ENCODE measurements around the gene RNF208.

RNF208 gene

DNA sequence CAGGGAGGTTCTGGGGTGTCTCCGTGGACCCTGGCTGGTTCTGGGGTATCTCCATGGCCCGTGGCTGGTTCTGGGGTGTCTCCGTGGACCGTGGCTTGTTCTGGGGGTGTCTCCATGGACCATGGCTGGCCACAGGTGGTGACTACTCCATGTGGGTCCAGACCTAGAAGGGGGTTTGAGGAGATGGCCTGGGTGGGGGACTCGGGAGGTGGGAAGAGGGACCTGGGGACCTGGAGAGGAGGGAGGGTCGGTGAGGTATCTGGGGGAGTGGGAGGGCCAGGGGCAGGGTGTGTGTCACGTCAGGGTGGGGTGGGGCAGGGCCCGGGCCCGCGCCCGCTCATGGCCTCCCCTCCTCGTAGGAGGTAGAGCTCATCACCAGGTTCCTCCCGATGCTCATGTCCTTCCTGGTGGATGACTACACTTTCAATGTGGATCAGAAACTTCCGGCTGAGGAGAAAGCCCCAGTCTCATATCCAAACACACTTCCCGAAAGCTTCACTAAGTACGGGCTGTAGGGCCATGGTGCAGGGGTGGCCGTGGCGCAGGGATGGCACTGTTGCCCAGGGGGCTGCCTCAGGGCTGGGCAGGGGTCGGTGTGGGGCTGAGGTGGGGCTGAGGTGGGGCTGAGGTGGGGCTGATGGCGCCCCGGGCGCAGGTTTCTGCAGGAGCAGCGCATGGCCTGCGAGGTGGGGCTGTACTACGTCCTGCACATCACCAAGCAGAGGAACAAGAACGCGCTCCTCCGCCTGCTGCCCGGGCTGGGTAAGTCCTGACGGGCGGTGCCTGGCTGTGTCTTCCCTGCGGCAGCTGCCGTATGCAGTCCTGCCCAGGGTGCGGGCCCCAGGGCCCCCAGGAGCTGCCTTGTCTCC, 44.8 kb upstream of the RNF208 start:
- TF ChIP-seq, protein P1, sequence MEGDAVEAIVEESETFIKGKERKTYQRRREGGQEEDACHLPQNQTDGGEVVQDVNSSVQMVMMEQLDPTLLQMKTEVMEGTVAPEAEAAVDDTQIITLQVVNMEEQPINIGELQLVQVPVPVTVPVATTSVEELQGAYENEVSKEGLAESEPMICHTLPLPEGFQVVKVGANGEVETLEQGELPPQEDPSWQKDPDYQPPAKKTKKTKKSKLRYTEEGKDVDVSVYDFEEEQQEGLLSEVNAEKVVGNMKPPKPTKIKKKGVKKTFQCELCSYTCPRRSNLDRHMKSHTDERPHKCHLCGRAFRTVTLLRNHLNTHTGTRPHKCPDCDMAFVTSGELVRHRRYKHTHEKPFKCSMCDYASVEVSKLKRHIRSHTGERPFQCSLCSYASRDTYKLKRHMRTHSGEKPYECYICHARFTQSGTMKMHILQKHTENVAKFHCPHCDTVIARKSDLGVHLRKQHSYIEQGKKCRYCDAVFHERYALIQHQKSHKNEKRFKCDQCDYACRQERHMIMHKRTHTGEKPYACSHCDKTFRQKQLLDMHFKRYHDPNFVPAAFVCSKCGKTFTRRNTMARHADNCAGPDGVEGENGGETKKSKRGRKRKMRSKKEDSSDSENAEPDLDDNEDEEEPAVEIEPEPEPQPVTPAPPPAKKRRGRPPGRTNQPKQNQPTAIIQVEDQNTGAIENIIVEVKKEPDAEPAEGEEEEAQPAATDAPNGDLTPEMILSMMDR (IDR thresholded peaks at IDR 0.05; ENCODE audit: low read depth, low read length, missing control alignments): no peak
- DNase-seq (ENCODE audit: low read depth): no peak
- H3K4me3 ChIP-seq (ENCODE audit: low read depth, low read length): no peak overlapping the region

DNA sequence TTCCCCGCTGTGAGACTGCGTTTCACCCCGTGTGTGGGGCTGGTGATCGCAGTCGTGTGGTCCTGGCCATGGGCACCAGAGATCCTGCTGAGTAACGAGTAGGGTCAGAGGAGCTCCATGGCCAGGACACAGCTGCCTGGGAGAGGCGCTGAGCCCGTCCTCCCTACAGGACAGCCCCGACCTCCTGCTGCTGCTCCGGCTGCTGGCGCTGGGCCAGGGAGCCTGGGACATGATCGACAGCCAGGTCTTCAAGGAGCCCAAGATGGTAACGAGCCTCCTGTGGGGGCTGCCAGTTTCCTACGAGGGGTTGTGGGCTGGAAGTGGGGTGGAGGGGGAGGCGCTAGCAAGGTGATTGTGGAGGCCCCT, 44.1 kb upstream of the RNF208 start:
- DNase-seq (ENCODE audit: low read depth): no peak
- TF ChIP-seq, protein P1 (IDR thresholded peaks at IDR 0.05; ENCODE audit: low read depth, low read length, missing control alignments): no peak
- no peak overlapping the region for H3K4me3 ChIP-seq (ENCODE audit: low read depth, low read length)

DNA sequence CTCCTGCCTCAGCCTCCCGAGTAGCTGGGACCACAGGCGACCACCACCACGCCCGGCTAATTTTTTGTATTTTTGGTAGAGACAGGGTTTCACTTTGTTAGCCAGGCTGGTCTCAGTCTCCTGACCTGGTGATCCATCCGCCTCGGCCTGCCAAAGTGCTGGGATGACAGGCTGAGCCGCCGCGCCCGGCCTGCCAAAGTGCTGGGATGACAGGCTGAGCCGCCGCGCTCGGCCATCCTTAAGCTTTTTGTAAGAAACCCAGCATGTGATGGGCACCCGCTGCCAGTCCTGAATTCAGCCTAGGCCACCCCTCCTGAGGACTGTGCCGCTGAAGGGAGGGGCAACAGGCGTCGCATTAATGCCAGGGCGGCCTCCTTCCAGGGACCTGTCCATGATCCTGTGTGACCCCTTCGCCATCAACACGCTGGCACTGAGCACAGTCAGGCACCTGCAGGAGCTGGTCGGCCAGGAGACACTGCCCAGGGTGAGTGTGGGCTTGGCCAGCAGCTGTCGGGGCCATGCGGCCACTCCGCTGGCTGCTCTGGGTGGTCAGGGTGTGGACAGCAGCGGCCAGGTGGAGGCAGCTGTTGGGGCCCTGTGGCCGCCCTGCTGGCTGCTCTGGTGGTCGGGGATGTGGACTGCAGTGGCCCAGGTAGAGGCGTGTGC, 43.6 kb upstream of the RNF208 start:
- DNase-seq (ENCODE audit: low read depth): no peak
- H3K4me3 ChIP-seq (ENCODE audit: low read depth, low read length): no peak overlapping the region
- TF ChIP-seq, protein P1 (IDR thresholded peaks at IDR 0.05; ENCODE audit: low read depth, low read length, missing control alignments): no peak

DNA sequence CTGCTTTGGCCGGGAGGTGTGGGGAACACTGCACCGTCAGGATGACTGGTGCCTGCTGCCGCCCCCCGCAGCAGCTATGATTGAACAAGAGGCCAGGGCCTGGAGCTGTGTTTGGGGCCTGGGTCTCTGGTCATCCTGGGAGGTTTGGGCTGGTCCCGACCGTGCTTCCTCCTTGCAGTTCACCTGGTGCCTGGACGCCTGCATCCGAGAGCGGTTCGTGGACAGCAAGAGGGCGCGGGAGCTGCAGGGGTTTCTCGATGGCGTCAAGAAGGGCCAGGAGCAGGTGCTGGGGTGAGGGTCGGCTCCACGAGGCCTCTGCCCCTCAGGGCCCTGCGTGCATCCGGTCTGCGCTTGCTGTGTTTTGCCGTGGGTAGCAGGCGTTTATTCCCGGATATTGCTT, 42.0 kb upstream of the RNF208 start:
- no peak for DNase-seq (ENCODE audit: low read depth)
- no peak overlapping the region for H3K4me3 ChIP-seq (ENCODE audit: low read depth, low read length)
- TF ChIP-seq, protein P1 (IDR thresholded peaks at IDR 0.05; ENCODE audit: low read depth, low read length, missing control alignments): no peak

DNA sequence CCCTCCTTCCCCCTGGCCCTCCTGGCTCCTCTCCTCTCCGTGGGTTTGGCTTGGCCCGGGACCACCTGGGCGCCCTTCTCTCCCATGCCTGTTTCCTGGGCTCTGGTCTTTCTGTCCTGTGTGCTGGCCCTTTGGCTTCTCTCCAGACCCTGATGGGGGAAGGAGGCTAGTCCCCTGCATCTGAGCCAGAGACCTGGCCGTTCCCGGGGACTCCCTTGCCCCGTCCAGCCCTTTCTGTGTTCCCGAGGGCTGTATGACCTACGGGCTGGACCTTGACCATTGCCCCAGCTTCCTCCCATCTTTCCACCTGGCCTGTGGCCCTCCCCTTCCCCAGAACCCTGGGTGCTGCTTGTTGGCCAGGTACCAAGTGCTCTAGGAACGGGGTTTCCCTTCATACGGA, 41.5 kb upstream of the RNF208 start:
- TF ChIP-seq, protein P1 (IDR thresholded peaks at IDR 0.05; ENCODE audit: low read depth, low read length, missing control alignments): no peak
- no peak overlapping the region for H3K4me3 ChIP-seq (ENCODE audit: low read depth, low read length)
- no peak for DNase-seq (ENCODE audit: low read depth)

DNA sequence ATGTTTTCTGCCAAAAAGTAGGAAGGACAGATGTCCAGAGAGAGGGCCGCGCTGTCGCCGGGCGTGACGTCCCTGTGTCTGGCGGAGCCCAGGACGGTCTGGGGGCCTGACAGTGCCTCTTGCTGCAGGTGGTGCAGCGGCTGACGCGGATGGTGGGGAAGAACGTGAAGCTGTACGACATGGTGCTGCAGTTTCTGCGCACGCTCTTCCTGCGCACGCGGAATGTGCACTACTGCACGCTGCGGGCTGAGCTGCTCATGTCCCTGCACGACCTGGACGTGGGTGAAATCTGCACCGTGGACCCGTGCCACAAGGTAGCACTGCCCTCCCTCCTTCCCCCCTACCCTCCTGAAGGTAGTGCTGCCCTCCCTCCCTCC, 40.9 kb upstream of the RNF208 start:
- H3K4me3 ChIP-seq (ENCODE audit: low read depth, low read length): no peak overlapping the region
- no peak for DNase-seq (ENCODE audit: low read depth)
- TF ChIP-seq, protein P1 (IDR thresholded peaks at IDR 0.05; ENCODE audit: low read depth, low read length, missing control alignments): no peak

Data from GM12864 (cell line).